ENCODE measurements around the gene OR2T35. TPM values are rescaled to one million over a fixed set of nuclear protein-coding genes. Genes with fewer than 3 reads are reported as not detected.

The OR2T35 gene
- total and polyA plus RNA-seq, 2 donors (not counting 3 experiments of a cell fraction or from before 2014, with no cell fraction given), result not detected

DNA sequence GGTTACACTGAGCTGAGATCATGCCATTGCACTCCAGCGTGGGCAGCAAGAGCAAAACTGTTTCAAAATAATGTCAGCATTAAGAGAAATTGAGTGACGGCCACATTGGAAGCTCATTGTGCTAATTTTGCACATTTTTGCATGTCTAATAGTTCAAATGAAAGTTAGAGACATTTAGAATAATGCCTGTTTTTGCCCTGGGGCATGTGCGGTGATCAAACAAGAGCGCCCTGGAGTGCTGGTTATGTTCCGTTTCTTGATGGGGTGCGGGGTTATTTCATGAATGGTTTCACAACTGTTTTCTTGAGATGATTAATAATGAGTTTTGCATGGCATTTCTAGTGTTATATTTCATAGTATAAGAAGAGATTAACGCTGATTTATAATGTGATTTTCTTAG is 23.3 kb downstream of the OR2T35 start:
- Histone ChIP-seq H2AFZ (ENCODE audit: low read depth, low read length) (no peak overlapping the region), H3K4me1 (ENCODE audit: control insufficient read depth, extremely low read depth, insufficient read depth, low read length) (no peaks in the 10 kb centered on the region), H3K27ac (ENCODE audit: insufficient read depth, low read depth, low read length) (no peak overlapping the region), H3K4me3 (replicated peaks in 1 of 3; ENCODE audit: insufficient read depth in 1 of 3, low read depth in 1 of 3, low read length in 3 of 3) (no peak overlapping the region), H3K9me1 (replicated peaks; ENCODE audit: control insufficient read depth, extremely low read depth, insufficient read depth, low read length) (no peaks in the 10 kb centered on the region), H4K20me1 (replicated peaks; ENCODE audit: control insufficient read depth, extremely low read depth, insufficient read depth, low read length) (no peaks in the 10 kb centered on the region), H3K36me3 (ENCODE audit: control insufficient read depth in 2 of 2, extremely low read depth in 1 of 2, insufficient read depth in 2 of 2, low read length in 2 of 2) (no peaks in the 10 kb centered on the region), H3K27me3 (ENCODE audit: control insufficient read depth in 2 of 2, insufficient read depth in 2 of 2, low read length in 2 of 2) (no peaks in the 10 kb centered on the region), H3K4me2 (ENCODE audit: insufficient read depth, low read length) (no peak overlapping the region), H3K9me3 (replicated peaks; ENCODE audit: control insufficient read depth, insufficient read depth, low read length) (no peaks in the 10 kb centered on the region), H3K9ac (replicated peaks; ENCODE audit: extremely low read depth, insufficient read depth, low read length) (no peak overlapping the region), H3K79me2 (ENCODE audit: control insufficient read depth, insufficient read depth, low read length) (no peaks in the 10 kb centered on the region)
- intact Hi-C loops (cut with micrococcal nuclease), result loop anchor here (2.0 kb wide), 1 partner anchor 185 kb away; no protein-coding TSS in a partner anchor
- dilution Hi-C loops (cut with MboI; ENCODE audit: extremely low pct_ligation_motif_present, low sequenced_read_pairs), result no loop called here
- ChIA-PET CTCF (interaction anchor here (0.7 kb wide), 1 partner anchor 183 kb away, joined by 3 read pairs; no protein-coding TSS in a partner anchor), POLR2A (no interaction called here)
- TF ChIP-seq FOS (IDR thresholded peaks at IDR 0.05; ENCODE audit: borderline replicate concordance, insufficient read depth, low read length) (no peak), POLR2AphosphoS5 (IDR thresholded peaks at IDR 0.05; ENCODE audit: insufficient read depth, low read depth, low read length) (no peak), EZH2 (IDR thresholded peaks at IDR 0.05; ENCODE audit: borderline replicate concordance, low read depth, low read length, severe bottlenecking) (no peak), JUN (IDR thresholded peaks at IDR 0.05; ENCODE audit: borderline replicate concordance, insufficient read depth, insufficient read length, low read depth) (no peak), POLR2A (IDR thresholded peaks at IDR 0.05; ENCODE audit: low read depth, low read length) (no peak)
- TF ChIP-seq, protein P1, sequence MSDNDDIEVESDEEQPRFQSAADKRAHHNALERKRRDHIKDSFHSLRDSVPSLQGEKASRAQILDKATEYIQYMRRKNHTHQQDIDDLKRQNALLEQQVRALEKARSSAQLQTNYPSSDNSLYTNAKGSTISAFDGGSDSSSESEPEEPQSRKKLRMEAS (IDR thresholded peaks at IDR 0.05; ENCODE audit: insufficient read depth, insufficient read length), result no peak
- TF ChIP-seq, protein P2, sequence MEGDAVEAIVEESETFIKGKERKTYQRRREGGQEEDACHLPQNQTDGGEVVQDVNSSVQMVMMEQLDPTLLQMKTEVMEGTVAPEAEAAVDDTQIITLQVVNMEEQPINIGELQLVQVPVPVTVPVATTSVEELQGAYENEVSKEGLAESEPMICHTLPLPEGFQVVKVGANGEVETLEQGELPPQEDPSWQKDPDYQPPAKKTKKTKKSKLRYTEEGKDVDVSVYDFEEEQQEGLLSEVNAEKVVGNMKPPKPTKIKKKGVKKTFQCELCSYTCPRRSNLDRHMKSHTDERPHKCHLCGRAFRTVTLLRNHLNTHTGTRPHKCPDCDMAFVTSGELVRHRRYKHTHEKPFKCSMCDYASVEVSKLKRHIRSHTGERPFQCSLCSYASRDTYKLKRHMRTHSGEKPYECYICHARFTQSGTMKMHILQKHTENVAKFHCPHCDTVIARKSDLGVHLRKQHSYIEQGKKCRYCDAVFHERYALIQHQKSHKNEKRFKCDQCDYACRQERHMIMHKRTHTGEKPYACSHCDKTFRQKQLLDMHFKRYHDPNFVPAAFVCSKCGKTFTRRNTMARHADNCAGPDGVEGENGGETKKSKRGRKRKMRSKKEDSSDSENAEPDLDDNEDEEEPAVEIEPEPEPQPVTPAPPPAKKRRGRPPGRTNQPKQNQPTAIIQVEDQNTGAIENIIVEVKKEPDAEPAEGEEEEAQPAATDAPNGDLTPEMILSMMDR (IDR thresholded peaks at IDR 0.05; ENCODE audit: extremely low read depth in 1 of 2, insufficient read depth in 1 of 2, low read depth in 1 of 2, low read length in 2 of 2), result no peak
- no peak for FAIRE-seq
- no TSS peak for BruUV-seq (replicated peaks)
- no peak for DNase-seq (ENCODE audit: low read depth, low spot score)
